H9 (cell line): ENCODE data around the gene ABCD3. TPM values are rescaled to one million over a fixed set of nuclear protein-coding genes. Genes with fewer than 3 reads are reported as not detected.

Experiments
- DNase-seq: peaks from one replicate; pipeline ENCODE4 v3.0.0-alpha.2; 2017
- H2AFZ ChIP-seq: one replicate; pipeline ENCODE4 v1.6.1; 2013; ENCODE audit warnings: mild to moderate bottlenecking, low read length, control low read depth, moderate library complexity
- H2AK5ac ChIP-seq: 2 replicates; pipeline ENCODE4 v1.6.1; 2013; ENCODE audit warnings: low read length, control low read depth, mixed read lengths; ENCODE audit not compliant: insufficient read length
- H2BK120ac ChIP-seq: one replicate; pipeline ENCODE4 v1.6.1; 2013; ENCODE audit warnings: low read depth, mild to moderate bottlenecking, low read length, control low read depth, inconsistent platforms; ENCODE audit not compliant: poor library complexity, severe bottlenecking
- H2BK12ac ChIP-seq: 2 replicates; pipeline ENCODE4 v1.6.1; 2013; ENCODE audit warnings: low read length, control low read depth, mixed read lengths, low read depth; ENCODE audit not compliant: insufficient read length
- H2BK15ac ChIP-seq: 2 replicates; pipeline ENCODE4 v1.6.1; 2013; ENCODE audit warnings: low read depth, low read length, control low read depth
- H2BK20ac ChIP-seq: one replicate; pipeline ENCODE4 v1.6.1; 2013; ENCODE audit warnings: low read depth, mild to moderate bottlenecking, low read length, control low read depth, inconsistent platforms; ENCODE audit not compliant: poor library complexity, severe bottlenecking
- H2BK5ac ChIP-seq: 2 replicates; pipeline ENCODE4 v1.6.1; 2013; ENCODE audit warnings: low read length, control low read depth, mixed read lengths; ENCODE audit not compliant: insufficient read length
- H3K14ac ChIP-seq: 2 replicates; pipeline ENCODE4 v1.6.1; 2013; ENCODE audit warnings: low read length, control low read depth; ENCODE audit not compliant: insufficient read depth
- H3K18ac ChIP-seq: 2 replicates; pipeline ENCODE4 v1.6.1; 2013; ENCODE audit warnings: low read depth, mild to moderate bottlenecking, mixed read lengths, low read length, control low read depth; ENCODE audit not compliant: insufficient read length
- H3K23ac ChIP-seq: 2 replicates; pipeline ENCODE4 v1.6.1; 2013; ENCODE audit warnings: low read length, control low read depth, mixed read lengths, low read depth; ENCODE audit not compliant: insufficient read length
- H3K23me2 ChIP-seq: 2 replicates; pipeline ENCODE4 v1.6.1; 2013; ENCODE audit warnings: low read depth, mild to moderate bottlenecking, mixed read lengths, low read length, control low read depth; ENCODE audit not compliant: insufficient read length, poor library complexity, severe bottlenecking
- H3K27ac ChIP-seq: 2 replicates; pipeline ENCODE4 v1.5.1; 2013; ENCODE audit warnings: low read length, control low read depth, mixed read lengths, low read depth; ENCODE audit not compliant: insufficient read length
- H3K27me3 ChIP-seq: 2 replicates; pipeline ENCODE4 v1.6.1; 2013; ENCODE audit warnings: low read length, control low read depth, inconsistent platforms; ENCODE audit not compliant: insufficient read depth
- H3K4ac ChIP-seq: 2 replicates; pipeline ENCODE4 v1.6.1; 2013; ENCODE audit warnings: low read depth, mild to moderate bottlenecking, control low read depth, inconsistent platforms, low read length, moderate library complexity
- H3K4me1 ChIP-seq: 2 replicates; pipeline ENCODE4 v1.6.1; 2013; ENCODE audit warnings: low read length, control low read depth, inconsistent platforms; ENCODE audit not compliant: insufficient read depth
- H3K4me2 ChIP-seq: 2 replicates; pipeline ENCODE4 v1.6.1; 2013; ENCODE audit warnings: low read length, control low read depth, mixed read lengths; ENCODE audit not compliant: insufficient read length, insufficient read depth
- H3K56ac ChIP-seq: 2 replicates; pipeline ENCODE4 v1.6.1; 2013; ENCODE audit warnings: low read depth, mild to moderate bottlenecking, mixed read lengths, low read length, control low read depth; ENCODE audit not compliant: insufficient read length
- H3K79me1 ChIP-seq: 2 replicates; pipeline ENCODE4 v1.6.1; 2013; ENCODE audit warnings: low read depth, mild to moderate bottlenecking, moderate library complexity, low read length, control low read depth, inconsistent platforms; ENCODE audit not compliant: insufficient read depth, poor library complexity, severe bottlenecking
- H3K79me2 ChIP-seq: 2 replicates; pipeline ENCODE4 v1.6.1; 2013; ENCODE audit warnings: low read length, control low read depth, inconsistent platforms; ENCODE audit not compliant: insufficient read depth
- H3K9ac ChIP-seq: 2 replicates; pipeline ENCODE4 v1.6.1; 2013; ENCODE audit warnings: low read length, control low read depth, mixed read lengths; ENCODE audit not compliant: insufficient read length; ENCODE audit errors: extremely low read depth
- H3K9me3 ChIP-seq: one replicate; pipeline ENCODE4 v1.6.1; 2013; ENCODE audit warnings: low read depth, low read length, inconsistent platforms; ENCODE audit not compliant: control insufficient read depth
- H3T11ph ChIP-seq: one replicate; pipeline ENCODE4 v1.6.1; 2013; ENCODE audit warnings: mild to moderate bottlenecking, low read length, control low read depth, inconsistent platforms
- H4K20me1 ChIP-seq: one replicate; pipeline ENCODE4 v1.6.1; 2013; ENCODE audit not compliant: control insufficient read depth, insufficient read length, insufficient read depth
- H4K5ac ChIP-seq: 2 replicates; pipeline ENCODE4 v1.6.1; 2013; ENCODE audit warnings: low read depth, mild to moderate bottlenecking, mixed read lengths, low read length, control low read depth; ENCODE audit not compliant: insufficient read length
- H4K8ac ChIP-seq: replicated peaks from 2 replicates; pipeline ENCODE4 v1.6.1; 2013; ENCODE audit warnings: low read length, control low read depth, mixed read lengths, low read depth; ENCODE audit not compliant: insufficient read length
- H4K91ac ChIP-seq: 2 replicates; pipeline ENCODE4 v1.6.1; 2013; ENCODE audit warnings: low read depth, mild to moderate bottlenecking, moderate library complexity, mixed read lengths, low read length, control low read depth; ENCODE audit not compliant: insufficient read length
- H3K27ac Mint-ChIP-seq, 3 experiments: 2 replicates in 2 of 3; 3 replicates in 1 of 3; pipeline ENCODE4 v1.8.0; 2020 to 2021; ENCODE audit warnings: mixed read lengths in 3 of 3, mild to moderate bottlenecking in 1 of 3, moderate library complexity in 1 of 3
- H3K27me3 Mint-ChIP-seq: 2 replicates; pipeline ENCODE4 v1.8.0; 2021; ENCODE audit warnings: low read depth, mild to moderate bottlenecking, moderate library complexity, mixed read lengths
- H3K36me3 Mint-ChIP-seq, 3 experiments: 2 replicates in 2 of 3; 3 replicates in 1 of 3; pipeline ENCODE4 v1.8.0; 2020 to 2021; ENCODE audit warnings: low read depth in 3 of 3, mixed read lengths in 3 of 3; ENCODE audit not compliant: insufficient read depth in 1 of 3
- H3K4me1 Mint-ChIP-seq, 2 experiments: 2 replicates each; pipeline ENCODE4 v1.8.0; 2020; ENCODE audit warnings: mixed read lengths in 2 of 2
- H3K4me3 Mint-ChIP-seq, 2 experiments: 2 replicates in 1 of 2; 3 replicates in 1 of 2; pipeline ENCODE4 v1.8.0; 2020 to 2021; ENCODE audit warnings: mild to moderate bottlenecking in 2 of 2, mixed read lengths in 2 of 2, moderate library complexity in 1 of 2
- H3K9me3 Mint-ChIP-seq, 2 experiments: 2 replicates in 1 of 2; 3 replicates in 1 of 2; pipeline ENCODE4 v1.8.0; 2020; ENCODE audit warnings: mild to moderate bottlenecking in 2 of 2, mixed read lengths in 2 of 2, moderate library complexity in 1 of 2
- CTCF ChIP-seq: fragments of 200-600 bp; sonication (generic); conservative IDR thresholded peaks from 3 replicates; pipeline ENCODE4 v1.8.0; 2021; ENCODE audit warnings: antibody characterized with exemption, mild to moderate bottlenecking
- WGBS: extraction: QIAGEN DNeasy Blood & Tissue Kit; methylation state at CpG from one replicate; pipeline ENCODE4 v1.1.7; 2013; ENCODE audit warnings: missing lambda C conversion rate, low lambda C conversion rate, mixed read lengths; ENCODE audit not compliant: insufficient read length; ENCODE audit errors: extremely low coverage; 5-methylcytosine and 5-hydroxymethylcytosine counted together
- total RNA-seq: library from RNA; stranded (reverse); gene quantifications from 2 replicates; pipeline ENCODE4 v1.2.1, GENCODE V29; 2021

The ABCD3 gene
- total RNA-seq, 1 experiment from 2014 or later: 32.0 TPM

- no peak overlapping the region for H3K23ac ChIP-seq
Measured at GRCh38 chr1:94438692-94439276, 20.6 kb downstream of the ABCD3 start.

More at GRCh38 chr1:94438692-94439276, 20.6 kb downstream of the ABCD3 start:
- no peak overlapping the region for H3K9ac ChIP-seq
- no peaks in the 10 kb centered on the region for H3K4me1 ChIP-seq
- H3K56ac ChIP-seq: no peak overlapping the region
- H2BK12ac ChIP-seq: no peak overlapping the region
- no peaks in the 10 kb centered on the region for H3K27me3 ChIP-seq
- WGBS: no CpG with 5 or more reads among the region's 2 CpGs
- H3K4me2 ChIP-seq: no peak overlapping the region
- Mint-ChIP-seq H3K27me3 (peaks cover 4% of the 10 kb centered on the region; the same call in 1 of the 2 replicates), H3K36me3 (peaks cover 17 to 52% (median 21%) of the 10 kb centered on the region in 3 experiments), H3K4me1 (peaks cover 0 to 7% of the 10 kb centered on the region in 2 experiments; a peak in 2 of 4 replicates), H3K27ac (no peak overlapping the region), H3K9me3 (peaks cover 38 to 46% of the 10 kb centered on the region in 2 experiments), H3K4me3 (no peak overlapping the region)
- H4K91ac ChIP-seq: no peak overlapping the region
- peaks cover 3% of the 10 kb centered on the region; the same call in 1 of the 2 replicates for H3K79me2 ChIP-seq
- H2AK5ac ChIP-seq: no peak overlapping the region
- H3K14ac ChIP-seq: no peak overlapping the region
- no peak overlapping the region for H2BK15ac ChIP-seq
- H3K23me2 ChIP-seq: no peaks in the 10 kb centered on the region
- H3K9me3 ChIP-seq: no peaks in the 10 kb centered on the region
- no peak overlapping the region for H2AFZ ChIP-seq
- H4K5ac ChIP-seq: no peak overlapping the region
- DNase-seq: no peak
- no peak overlapping the region for H3T11ph ChIP-seq
- no peak overlapping the region for H2BK5ac ChIP-seq
- TF ChIP-seq CTCF: no peak
- H2BK20ac ChIP-seq: no peak overlapping the region
- no peaks in the 10 kb centered on the region for H3K79me1 ChIP-seq
- H4K8ac ChIP-seq: no peak overlapping the region
- no peaks in the 10 kb centered on the region for H4K20me1 ChIP-seq
- H3K18ac ChIP-seq: no peak overlapping the region
- H2BK120ac ChIP-seq: no peak overlapping the region
- H3K4ac ChIP-seq: no peak overlapping the region
- no peak overlapping the region for H3K27ac ChIP-seq
